Activated T-helper 1 cell treated with anti-CD3 and anti-CD28 coated beads, Interleukin-12 subunit alpha, Interleukin-12 subunit beta, Interleukin-2, Interleukin-4 antibody, amounts not matched to agents 30 ng/mL and 10 ng/mL and 1 ng/mL, durations not matched to agents 14 hours and 24 hours and 36 hours (primary cell): ENCODE results near the gene SLC15A4. TPM values are rescaled to one million over a fixed set of nuclear protein-coding genes. Genes with fewer than 3 reads are reported as not detected.

ENCODE experiments used
- DNase-seq: peaks from one replicate; pipeline ENCODE4 v3.0.0; 2021; ENCODE audit warnings: low spot score
- H3K27ac Mint-ChIP-seq: one replicate; pipeline ENCODE4 v1.8.0; 2021; ENCODE audit warnings: mild to moderate bottlenecking, mixed read lengths
- H3K27me3 Mint-ChIP-seq: one replicate; pipeline ENCODE4 v1.8.0; 2022; ENCODE audit warnings: mild to moderate bottlenecking, moderate library complexity, mixed read lengths; ENCODE audit not compliant: insufficient read depth
- H3K36me3 Mint-ChIP-seq: one replicate; pipeline ENCODE4 v1.8.0; 2021; ENCODE audit warnings: low read depth, mixed read lengths
- H3K4me1 Mint-ChIP-seq: one replicate; pipeline ENCODE4 v1.8.0; 2021; ENCODE audit warnings: low read depth, mixed read lengths
- H3K4me3 Mint-ChIP-seq: one replicate; pipeline ENCODE4 v1.8.0; 2021; ENCODE audit warnings: mild to moderate bottlenecking, moderate library complexity, mixed read lengths
- H3K9me3 Mint-ChIP-seq: one replicate; pipeline ENCODE4 v1.8.0; 2021; ENCODE audit warnings: mixed read lengths
- intact Hi-C: fragments of 100-400 bp; cut with micrococcal nuclease; formaldehyde crosslinking; loops from one replicate; pipeline ENCODE4 v1.15.1; 2024
- total RNA-seq: library from RNA; stranded (reverse); gene quantifications from 2 replicates; pipeline ENCODE4 v1.2.3, GENCODE V29; 2022

SLC15A4 gene
- total RNA-seq, 1 donor from 2014 or later, result 33.7 TPM

DNA sequence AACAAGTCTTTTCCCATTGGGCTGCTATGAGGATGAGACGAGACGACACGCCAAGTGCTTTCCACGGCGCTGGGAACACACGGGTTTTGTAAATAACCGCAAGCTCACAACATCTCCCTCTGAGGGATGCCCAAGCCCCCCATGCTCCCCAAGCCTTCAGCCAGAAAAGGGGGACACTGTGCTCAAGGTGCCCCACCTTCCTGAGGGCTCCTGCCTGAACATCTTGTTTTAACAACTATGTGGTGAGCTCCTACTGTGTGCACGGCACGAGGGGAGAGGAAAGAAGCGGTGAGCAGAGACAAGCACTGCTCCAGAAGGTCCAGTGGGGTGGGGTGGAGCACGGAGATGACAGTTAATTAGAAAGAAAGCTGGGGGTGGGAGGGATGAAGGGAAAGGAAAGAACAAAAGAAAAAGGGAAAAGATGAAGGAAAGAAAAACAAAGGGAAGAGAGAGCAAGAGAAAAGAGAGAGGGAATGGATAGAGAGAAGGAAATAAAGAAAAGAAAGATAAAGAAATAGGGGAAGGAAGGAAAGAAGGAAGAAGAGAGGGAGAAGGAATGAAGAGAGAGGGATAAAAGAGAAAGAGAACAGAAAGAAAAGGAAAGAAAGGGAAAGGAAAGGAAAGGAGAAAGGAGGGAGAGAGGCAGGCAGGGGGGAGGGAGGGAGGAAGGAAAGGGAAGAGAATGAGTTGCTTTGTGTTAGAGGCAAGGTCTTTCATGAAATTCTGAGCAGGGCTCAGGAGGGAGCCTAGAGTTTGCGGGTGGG, 56.8 kb downstream of the SLC15A4 start:
- Mint-ChIP-seq H3K4me3 (no peak overlapping the region), H3K27me3 (peaks cover 7% of the 10 kb centered on the region), H3K27ac (no peak overlapping the region), H3K36me3 (no peaks in the 10 kb centered on the region), H3K4me1 (no peaks in the 10 kb centered on the region), H3K9me3 (no peaks in the 10 kb centered on the region)
- no peak for DNase-seq
- intact Hi-C loops, result no loop called here

DNA sequence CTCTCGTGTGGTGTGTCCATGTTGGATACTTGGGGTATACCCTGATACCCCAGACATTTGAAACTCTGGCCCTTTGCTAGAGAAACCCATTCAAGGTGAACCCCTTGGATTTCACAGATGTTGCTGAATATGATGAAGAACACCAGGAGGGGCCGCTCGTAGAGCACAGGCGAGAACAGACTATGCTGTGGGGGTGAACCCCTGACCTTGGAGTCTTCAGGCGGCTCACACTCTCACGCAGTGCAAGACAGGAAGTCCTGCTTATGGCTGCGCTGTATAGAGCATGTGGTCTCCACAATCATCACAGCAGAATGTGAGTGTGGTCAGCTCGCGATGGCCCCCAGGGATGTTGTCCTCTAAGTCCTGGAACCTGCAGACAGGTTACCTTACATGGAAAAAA, 60.4 kb downstream of the SLC15A4 start:
- Mint-ChIP-seq H3K4me3 (no peak overlapping the region), H3K4me1 (no peaks in the 10 kb centered on the region), H3K36me3 (no peaks in the 10 kb centered on the region), H3K27me3 (peaks cover 5% of the 10 kb centered on the region), H3K27ac (no peak overlapping the region), H3K9me3 (no peaks in the 10 kb centered on the region)
- intact Hi-C loops, result no loop called here
- no peak for DNase-seq

GRCh38 chr12:128761379-128761790, 62.4 kb downstream of the SLC15A4 start:
- no peak for DNase-seq
- H3K36me3 Mint-ChIP-seq, result no peaks in the 10 kb centered on the region
- intact Hi-C loops, result no loop called here
- no peaks in the 10 kb centered on the region for H3K4me1 Mint-ChIP-seq
- H3K27me3 Mint-ChIP-seq, result peaks cover 1% of the 10 kb centered on the region
- H3K27ac Mint-ChIP-seq, result no peak overlapping the region
- H3K4me3 Mint-ChIP-seq, result no peak overlapping the region
- no peaks in the 10 kb centered on the region for H3K9me3 Mint-ChIP-seq

GRCh38 chr12:128755566-128755965, 68.2 kb downstream of the SLC15A4 start:
- Mint-ChIP-seq H3K36me3 (no peaks in the 10 kb centered on the region), H3K9me3 (no peaks in the 10 kb centered on the region), H3K4me3 (no peak overlapping the region), H3K27ac (no peak overlapping the region), H3K27me3 (no peaks in the 10 kb centered on the region), H3K4me1 (no peaks in the 10 kb centered on the region)
- intact Hi-C loops, result no loop called here
- DNase-seq, result no peak

- DNase-seq, result no peak
Measured at GRCh38 chr12:128754275-128754674, 69.5 kb downstream of the SLC15A4 start.

GRCh38 chr12:128753438-128753837, 70.3 kb downstream of the SLC15A4 start:
- H3K27me3 Mint-ChIP-seq, result no peaks in the 10 kb centered on the region
- no peaks in the 10 kb centered on the region for H3K9me3 Mint-ChIP-seq
- no peaks in the 10 kb centered on the region for H3K36me3 Mint-ChIP-seq
- no peak overlapping the region for H3K4me3 Mint-ChIP-seq
- no peak for DNase-seq
- no peak overlapping the region for H3K27ac Mint-ChIP-seq
- no peaks in the 10 kb centered on the region for H3K4me1 Mint-ChIP-seq
- intact Hi-C loops, result no loop called here

More at GRCh38 chr12:128754275-128754674, 69.5 kb downstream of the SLC15A4 start:
- H3K27me3 Mint-ChIP-seq, result no peaks in the 10 kb centered on the region
- no peaks in the 10 kb centered on the region for H3K9me3 Mint-ChIP-seq
- H3K27ac Mint-ChIP-seq, result no peak overlapping the region
- no peaks in the 10 kb centered on the region for H3K36me3 Mint-ChIP-seq
- intact Hi-C loops, result no loop called here
- no peak overlapping the region for H3K4me3 Mint-ChIP-seq
- no peaks in the 10 kb centered on the region for H3K4me1 Mint-ChIP-seq

DNA sequence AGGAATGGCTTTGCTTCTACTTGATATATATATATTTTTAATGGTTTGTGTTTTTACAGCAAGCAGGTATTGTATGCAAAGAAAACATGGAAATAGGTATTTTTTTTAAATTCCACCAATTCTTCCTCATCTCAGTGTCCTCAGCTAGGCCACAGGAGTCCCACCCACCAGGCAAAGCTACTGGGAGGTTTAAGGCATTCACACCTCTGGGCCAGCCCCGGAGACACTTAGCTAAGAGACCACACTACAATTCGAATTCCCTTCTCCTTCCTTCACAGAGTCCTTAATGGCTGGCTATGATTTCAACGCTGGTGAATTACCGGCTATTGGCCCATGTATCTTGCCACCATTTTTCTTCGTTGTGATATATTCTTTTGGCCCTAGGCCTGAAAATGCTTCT, 71.4 kb downstream of the SLC15A4 start:
- DNase-seq, result no peak
- no peak overlapping the region for H3K4me3 Mint-ChIP-seq
- no peaks in the 10 kb centered on the region for H3K9me3 Mint-ChIP-seq
- H3K4me1 Mint-ChIP-seq, result no peaks in the 10 kb centered on the region
- H3K27ac Mint-ChIP-seq, result no peak overlapping the region
- H3K27me3 Mint-ChIP-seq, result no peaks in the 10 kb centered on the region
- no peaks in the 10 kb centered on the region for H3K36me3 Mint-ChIP-seq
- intact Hi-C loops, result no loop called here

- DNase-seq, result no peak
- Mint-ChIP-seq H3K4me3 (no peak overlapping the region), H3K4me1 (no peaks in the 10 kb centered on the region), H3K27me3 (no peaks in the 10 kb centered on the region), H3K36me3 (no peaks in the 10 kb centered on the region), H3K9me3 (no peaks in the 10 kb centered on the region), H3K27ac (no peak overlapping the region)
- intact Hi-C loops, result no loop called here
Measured at GRCh38 chr12:128747441-128747840, 76.3 kb downstream of the SLC15A4 start.

DNA sequence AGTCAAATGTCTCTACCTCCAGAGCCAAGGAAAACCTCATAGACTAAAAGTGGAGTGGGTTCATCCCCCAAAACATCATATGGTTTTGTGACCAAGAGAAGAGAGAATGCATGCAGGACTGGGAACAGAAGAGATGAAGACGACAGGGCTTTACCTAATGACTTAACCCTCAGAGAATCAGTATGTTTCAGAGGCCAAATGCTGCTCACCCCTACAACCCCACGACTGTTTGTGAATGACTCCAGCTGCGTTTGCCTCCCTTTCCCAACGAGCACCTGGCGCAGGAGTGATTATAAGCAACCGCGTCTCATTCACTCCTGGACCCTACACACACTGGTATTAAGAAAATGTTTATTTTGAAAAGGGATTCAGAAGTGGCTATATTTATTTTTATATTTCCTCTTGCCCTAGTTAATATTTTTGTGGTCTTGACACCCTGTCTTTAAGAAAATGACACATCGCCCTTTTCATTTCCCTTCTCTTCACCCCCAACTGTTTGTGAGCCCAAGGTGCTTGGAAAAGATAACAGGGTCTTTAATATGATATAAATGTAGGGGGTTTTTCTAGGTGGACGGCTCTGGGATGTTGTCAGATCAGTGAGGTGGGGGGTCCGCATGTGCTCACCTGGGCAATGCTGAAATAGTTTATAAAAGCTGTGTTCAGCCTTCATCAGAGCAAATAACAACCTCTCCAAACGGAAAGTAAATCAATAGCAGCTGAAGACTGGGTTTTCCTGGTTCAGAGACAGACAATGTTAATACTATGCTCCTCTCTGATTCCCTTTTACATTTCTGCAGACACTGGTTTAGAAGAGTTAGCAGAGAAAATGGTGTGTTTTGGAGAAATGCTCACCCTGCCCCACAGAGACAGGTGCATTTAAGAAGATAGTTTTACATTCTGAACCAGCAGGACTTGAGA, 77.7 kb downstream of the SLC15A4 start:
- no peaks in the 10 kb centered on the region for H3K27me3 Mint-ChIP-seq
- DNase-seq, result no peak
- intact Hi-C loops, result no loop called here
- no peak overlapping the region for H3K4me3 Mint-ChIP-seq
- no peak overlapping the region for H3K27ac Mint-ChIP-seq
- H3K9me3 Mint-ChIP-seq, result peaks cover 1% of the 10 kb centered on the region
- H3K4me1 Mint-ChIP-seq, result no peaks in the 10 kb centered on the region
- no peaks in the 10 kb centered on the region for H3K36me3 Mint-ChIP-seq

DNA sequence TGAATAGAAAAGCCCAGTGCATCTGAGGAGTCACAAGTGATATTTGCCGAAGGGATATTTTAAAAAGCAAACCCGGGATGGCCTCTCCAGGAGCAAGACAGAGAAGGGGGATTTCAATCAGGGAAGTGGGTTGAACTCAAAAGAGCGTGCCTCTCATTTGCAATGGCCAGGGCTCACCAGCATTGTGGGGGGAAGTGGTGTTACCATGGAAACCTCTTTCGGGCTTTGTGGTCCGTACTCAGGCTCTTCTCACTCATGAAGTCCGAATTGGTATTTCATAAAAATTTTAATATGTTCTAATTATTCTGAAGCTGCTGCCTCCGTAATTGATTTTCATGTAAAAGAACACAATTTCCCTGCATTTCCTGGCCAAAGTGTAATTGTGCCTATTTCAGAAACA, 79.8 kb downstream of the SLC15A4 start:
- Mint-ChIP-seq H3K4me1 (no peaks in the 10 kb centered on the region), H3K27ac (no peak overlapping the region), H3K4me3 (no peak overlapping the region), H3K27me3 (peaks cover 2% of the 10 kb centered on the region), H3K36me3 (no peaks in the 10 kb centered on the region), H3K9me3 (peaks cover 11% of the 10 kb centered on the region)
- intact Hi-C loops, result no loop called here
- DNase-seq, result no peak

Other genes starting within 250 kb of the SLC15A4 start
- gene GLT1D1, start 29.5 kb upstream of the SLC15A4 start, total RNA-seq, result 2.0 and 2.1 TPM in 2 replicates